HepG2 (cell line): ENCODE results near the gene RPL35A. TPM values are rescaled to one million over a fixed set of nuclear protein-coding genes. Genes with fewer than 3 reads are reported as not detected.

ENCODE experiments used
- ATAC-seq: fragments of 200-7000 bp; cut with Tn5 transposase; 3 replicates; pipeline ENCODE4 v1.9.1; 2020; ENCODE audit warnings: mild to moderate bottlenecking, moderate library complexity
- BruUV-seq: library from RNA; stranded (reverse); fragments of 400-500 nt; replicated peaks from 2 replicates; lab custom pipeline; 2021; lab: Mats Ljungman, UMichigan
- CTCF ChIA-PET: fragments of 300-600 bp; formaldehyde crosslinking; extraction: SDS; loops from one replicate; lab custom pipeline; 2021; ENCODE audit warnings: low total read pairs, inconsistent platforms, low intra/inter-chr PET ratio; lab: Yijun Ruan, JAX
- POLR2A ChIA-PET: fragments of 350-600 bp; sonication (Branson Sonifier 250); formaldehyde crosslinking; loops from one replicate; lab custom pipeline; 2020; ENCODE audit warnings: antibody characterized with exemption, inconsistent platforms; lab: Yijun Ruan, JAX
- DNase-seq: peaks from one replicate; pipeline ENCODE4 v3.0.0-alpha.2; 2015; ENCODE audit warnings: low spot score
- FAIRE-seq: peaks from 3 replicates; lab custom pipeline; 2011; peaks lifted over from hg19 to GRCh38; lab: Jason Lieb, UNC
- H2AFZ ChIP-seq: one replicate; pipeline ENCODE4 v1.6.1; 2011; ENCODE audit warnings: low read length, inconsistent platforms
- H3K27ac ChIP-seq: fragments of 300-600 bp; 3 replicates; pipeline ENCODE4 v1.8.0; 2011; ENCODE audit warnings: mixed run types, mild to moderate bottlenecking, mixed read lengths, low read length, inconsistent platforms; ENCODE audit not compliant: insufficient read depth; ENCODE audit errors: extremely low read length
- H3K27me3 ChIP-seq, 2 experiments: fragments of 200-600 bp in 1 of 2; 2 replicates in 1 of 2; 3 replicates in 1 of 2; pipeline versions ENCODE4 v1.6.0 to v1.8.0; 2011; ENCODE audit warnings: low read length in 2 of 2, mild to moderate bottlenecking in 2 of 2, moderate library complexity in 2 of 2, inconsistent platforms in 1 of 2; ENCODE audit not compliant: insufficient read depth in 2 of 2, control insufficient read depth in 1 of 2
- H3K36me3 ChIP-seq, 2 experiments: fragments of 200-600 bp in 1 of 2; replicated peaks in 1 of 2; 2 replicates in 1 of 2; 3 replicates in 1 of 2; pipeline versions ENCODE4 v1.5.1 to v1.8.0; 2011; ENCODE audit warnings: low read length in 2 of 2, inconsistent platforms in 1 of 2; ENCODE audit not compliant: insufficient read depth in 2 of 2, control insufficient read depth in 1 of 2
- H3K4me1 ChIP-seq: 2 replicates; pipeline ENCODE4 v1.5.1; 2012; ENCODE audit warnings: low read length, inconsistent platforms; ENCODE audit not compliant: insufficient read depth
- H3K4me2 ChIP-seq: 2 replicates; pipeline ENCODE4 v1.6.0; 2011; ENCODE audit warnings: low read depth, low read length, inconsistent platforms
- H3K4me3 ChIP-seq, 3 experiments: fragments of 200-600 bp in 1 of 3; sonication (generic), shearing (Covaris generic) in 1 of 3; replicated peaks in 1 of 3; 2 replicates each; pipeline ENCODE4 v1.5.1; 2011 to 2016; ENCODE audit warnings: low read length in 3 of 3, inconsistent platforms in 2 of 3, low read depth in 2 of 3, mild to moderate bottlenecking in 2 of 3, control low read depth in 1 of 3, mixed read lengths in 1 of 3; ENCODE audit not compliant: insufficient read depth in 1 of 3
- H3K79me2 ChIP-seq: one replicate; pipeline ENCODE4 v1.6.1; 2011; ENCODE audit warnings: low read length, inconsistent platforms; ENCODE audit not compliant: insufficient read depth
- H3K9ac ChIP-seq: 2 replicates; pipeline ENCODE4 v1.6.0; 2011; ENCODE audit warnings: mild to moderate bottlenecking, low read depth, low read length, inconsistent platforms; ENCODE audit not compliant: insufficient read depth
- H3K9me3 ChIP-seq: 2 replicates; pipeline ENCODE4 v1.5.1; 2012; ENCODE audit warnings: mild to moderate bottlenecking, low read length
- H4K20me1 ChIP-seq: 2 replicates; pipeline ENCODE4 v1.6.0; 2011; ENCODE audit warnings: inconsistent platforms, mild to moderate bottlenecking, low read length, moderate library complexity; ENCODE audit not compliant: insufficient read depth
- ARHGAP35 ChIP-seq: sonication (generic); formaldehyde crosslinking; IDR thresholded peaks from 2 replicates; pipeline ENCODE4 v1.9.0; 2022; ENCODE audit warnings: mild to moderate bottlenecking, inconsistent platforms, moderate library complexity, missing genetic modification reagents, borderline replicate concordance
- MED1 ChIP-seq: sonication (generic); formaldehyde crosslinking; IDR thresholded peaks from 2 replicates; pipeline ENCODE4 v1.4.0; 2020; ENCODE audit warnings: missing genetic modification reagents
- NFYB ChIP-seq: sonication (generic); formaldehyde crosslinking; IDR thresholded peaks from 2 replicates; pipeline ENCODE4 v1.4.0; 2020; ENCODE audit warnings: missing genetic modification reagents
- ZNF232 ChIP-seq: sonication (generic); formaldehyde crosslinking; IDR thresholded peaks from 2 replicates; pipeline ENCODE4 v1.4.0; 2020; ENCODE audit warnings: missing genetic modification reagents, borderline replicate concordance
- ZNF256 ChIP-seq: sonication (generic); formaldehyde crosslinking; conservative IDR thresholded peaks from 2 replicates; pipeline ENCODE4 v1.4.0; 2020; ENCODE audit warnings: missing genetic modification reagents
- ZNF30 ChIP-seq: sonication (generic); formaldehyde crosslinking; IDR thresholded peaks from 2 replicates; pipeline ENCODE4 v1.5.0; 2020; ENCODE audit warnings: mild to moderate bottlenecking, missing genetic modification reagents
- ZNF441 ChIP-seq: sonication (generic); formaldehyde crosslinking; IDR thresholded peaks from 2 replicates; pipeline ENCODE4 v1.7.0; 2021; ENCODE audit warnings: missing genetic modification reagents, borderline replicate concordance
- ZNF746 ChIP-seq: sonication (generic); formaldehyde crosslinking; IDR thresholded peaks from 2 replicates; pipeline ENCODE4 v1.8.0; 2022; ENCODE audit warnings: mild to moderate bottlenecking, missing genetic modification reagents
- ZNF749 ChIP-seq: sonication (generic); formaldehyde crosslinking; IDR thresholded peaks from 2 replicates; pipeline ENCODE4 v1.8.0; 2022; ENCODE audit warnings: mild to moderate bottlenecking, missing genetic modification reagents, moderate library complexity, borderline replicate concordance
- ZNF766 ChIP-seq: sonication (generic); formaldehyde crosslinking; IDR thresholded peaks from 2 replicates; pipeline ENCODE4 v1.5.0; 2020; ENCODE audit warnings: missing genetic modification reagents, borderline replicate concordance
- WGBS: methylation state at CpG from one replicate; pipeline ENCODE4 v1.1.6; 2017; ENCODE audit warnings: low lambda C conversion rate; 5-methylcytosine and 5-hydroxymethylcytosine counted together
- in situ Hi-C: cut with HindIII; loops from 2 replicates; pipeline ENCODE4 v1.10.0; 2017; ENCODE audit warnings: low pct_unique_long_range_greater_than_20kb; ENCODE audit not compliant: extremely low pct_ligation_motif_present
- intact Hi-C: fragments of 100-400 bp; cut with micrococcal nuclease; formaldehyde crosslinking; loops from one replicate; pipeline ENCODE4 v1.10.0; 2022; ENCODE audit not compliant: unreplicated experiment
- polyA plus RNA-seq, 8 experiments: library from polyadenylated mRNA; depleted of rRNA in 3 of 8; stranded (reverse) in 7 of 8; unstranded in 1 of 8; fragments of >200 nt; fragmentation: Illumina TruSeq in 4 of 8; extraction: Trizol in 4 of 8; gene quantifications; 2 replicates each; pipeline versions ENCODE4 v1.2.1 to v1.2.3, GENCODE V29; 2011 to 2016; ENCODE audit warnings: low read depth in 4 of 8, missing spikeins in 1 of 8, mixed read lengths in 1 of 8; ENCODE audit not compliant: insufficient read depth in 1 of 8
- total RNA-seq, 5 experiments: library from RNA; depleted of rRNA; stranded (reverse); fragments of >200 nt; fragmentation: Illumina TruSeq; extraction: Trizol; gene quantifications; 2 replicates each; pipeline ENCODE4 v1.2.3, GENCODE V29; 2016; ENCODE audit warnings: low read depth in 1 of 5
- TF ChIP-seq, protein P1 (sequence below): sonication (generic); formaldehyde crosslinking; IDR thresholded peaks from 2 replicates; pipeline ENCODE4 v1.4.0; 2020; ENCODE audit warnings: mild to moderate bottlenecking, missing genetic modification reagents
- TF ChIP-seq, protein P2 (sequence below): IDR thresholded peaks from 2 replicates; pipeline ENCODE4 v1.6.1; 2012; ENCODE audit warnings: low read length, improper control_type of control experiment
- TF ChIP-seq, protein P3 (sequence below): sonication (generic); IDR thresholded peaks from 2 replicates; pipeline ENCODE4 v1.6.1; 2016; ENCODE audit warnings: low read depth, borderline replicate concordance
- TF ChIP-seq, protein P4 (sequence below): sonication (generic); formaldehyde crosslinking; IDR thresholded peaks from 2 replicates; pipeline ENCODE4 v1.5.0; 2020; ENCODE audit warnings: mild to moderate bottlenecking, missing genetic modification reagents, moderate library complexity

RPL35A gene
- total and polyA plus RNA-seq, 2 of the 13 experiments (the other 11 are each of a cell fraction or from before 2014, with no cell fraction given), result 1,001 to 1,582 TPM

DNA sequence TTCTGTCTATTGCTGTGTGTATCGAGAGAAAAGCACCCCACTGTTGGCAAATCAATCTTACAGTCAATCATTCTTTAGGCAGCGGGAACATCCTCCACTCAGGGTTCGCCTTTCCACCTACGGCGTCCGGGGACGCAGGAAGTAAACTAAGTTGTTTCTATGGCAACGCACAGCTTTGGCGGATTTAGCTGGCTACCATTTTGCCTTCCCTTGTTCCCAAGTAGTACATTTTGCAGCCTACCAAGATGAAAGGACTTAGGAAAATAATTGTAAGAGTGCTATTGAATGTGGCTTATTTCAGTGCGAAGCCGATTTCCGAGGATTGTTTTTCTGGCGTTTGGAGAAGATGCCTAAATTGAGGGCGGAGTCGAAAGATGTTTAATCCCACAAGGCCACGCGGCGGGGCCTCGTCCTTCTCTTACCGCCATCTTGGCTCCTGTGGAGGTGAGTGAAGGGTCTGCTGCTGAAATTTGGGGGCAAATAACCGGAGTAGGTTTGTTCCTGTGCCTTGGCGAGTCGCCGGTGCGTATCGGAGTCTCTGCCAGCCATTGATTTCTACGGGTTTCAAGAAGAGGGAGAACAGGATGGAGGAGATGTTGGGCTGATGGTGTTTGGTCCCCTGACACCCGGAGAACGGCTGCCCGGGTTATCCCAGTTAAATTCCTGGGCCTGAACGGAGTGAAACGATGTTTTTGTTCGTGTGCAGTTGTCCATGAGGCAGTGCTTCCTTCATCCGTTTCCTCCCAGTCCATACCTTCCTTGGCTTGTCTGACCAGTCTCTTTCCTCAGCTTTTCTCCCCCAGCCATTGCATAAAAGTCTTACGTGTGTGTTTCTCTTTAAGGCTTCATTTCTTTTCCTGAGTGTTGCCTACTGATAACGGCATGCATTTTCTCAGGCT lies at the start of gene RPL35A (continued):
- TF ChIP-seq, protein P1, sequence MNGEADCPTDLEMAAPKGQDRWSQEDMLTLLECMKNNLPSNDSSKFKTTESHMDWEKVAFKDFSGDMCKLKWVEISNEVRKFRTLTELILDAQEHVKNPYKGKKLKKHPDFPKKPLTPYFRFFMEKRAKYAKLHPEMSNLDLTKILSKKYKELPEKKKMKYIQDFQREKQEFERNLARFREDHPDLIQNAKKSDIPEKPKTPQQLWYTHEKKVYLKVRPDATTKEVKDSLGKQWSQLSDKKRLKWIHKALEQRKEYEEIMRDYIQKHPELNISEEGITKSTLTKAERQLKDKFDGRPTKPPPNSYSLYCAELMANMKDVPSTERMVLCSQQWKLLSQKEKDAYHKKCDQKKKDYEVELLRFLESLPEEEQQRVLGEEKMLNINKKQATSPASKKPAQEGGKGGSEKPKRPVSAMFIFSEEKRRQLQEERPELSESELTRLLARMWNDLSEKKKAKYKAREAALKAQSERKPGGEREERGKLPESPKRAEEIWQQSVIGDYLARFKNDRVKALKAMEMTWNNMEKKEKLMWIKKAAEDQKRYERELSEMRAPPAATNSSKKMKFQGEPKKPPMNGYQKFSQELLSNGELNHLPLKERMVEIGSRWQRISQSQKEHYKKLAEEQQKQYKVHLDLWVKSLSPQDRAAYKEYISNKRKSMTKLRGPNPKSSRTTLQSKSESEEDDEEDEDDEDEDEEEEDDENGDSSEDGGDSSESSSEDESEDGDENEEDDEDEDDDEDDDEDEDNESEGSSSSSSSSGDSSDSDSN (CRISPR knock-in tag), result 0 out of 2 replicates have a peak, but pooled peaks have one; percentile 37
- TF ChIP-seq NFYB (CRISPR knock-in tag), result peak; percentile 67
- no peak for TF ChIP-seq ZNF749 (CRISPR knock-in tag)
- TF ChIP-seq MED1, result peak; percentile 37
- TF ChIP-seq ARHGAP35, result peak; percentile 50
- TF ChIP-seq ZNF766 (CRISPR knock-in tag), result peak; percentile 58; the same call in 1 of the 2 replicates
- TF ChIP-seq ZNF232 (CRISPR knock-in tag), result peak; percentile 50; the same call in 1 of the 2 replicates
- TF ChIP-seq ZNF441 (CRISPR knock-in tag), result 0 out of 2 replicates have a peak, but pooled peaks have one; percentile 37

DNA sequence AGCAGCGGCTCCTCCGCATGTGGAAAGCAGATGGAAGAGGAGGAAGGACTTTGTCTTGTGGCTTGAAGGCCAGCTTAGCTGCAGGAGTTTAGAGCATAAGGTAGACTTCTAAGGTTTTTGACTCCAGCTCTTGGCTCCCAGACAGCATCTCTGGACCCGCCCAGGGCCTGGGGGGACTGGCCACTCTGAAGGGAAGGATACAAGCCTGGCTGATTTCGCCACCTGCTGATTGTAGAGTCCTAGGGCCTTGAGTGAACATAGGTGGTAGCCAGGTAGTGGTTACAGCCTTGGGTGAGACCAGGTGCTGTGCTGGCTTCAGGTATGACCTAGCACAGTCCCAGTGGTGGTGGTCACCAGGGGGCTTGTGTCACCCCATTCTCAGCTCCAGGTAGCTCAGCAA lies 48.4 kb upstream of the RPL35A start:
- no peaks in the 10 kb centered on the region for H3K79me2 ChIP-seq
- H3K36me3 ChIP-seq, result no peaks in the 10 kb centered on the region
- no peaks in the 10 kb centered on the region for H4K20me1 ChIP-seq
- ChIA-PET CTCF (no interaction called here), POLR2A (no interaction called here)
- no peaks in the 10 kb centered on the region for H3K9me3 ChIP-seq
- BruUV-seq, result no TSS peak
- 93% methylated on average over 2 of the region's 4 CpGs for WGBS
- H3K4me2 ChIP-seq, result no peak overlapping the region
- in situ Hi-C loops (no loop called here), intact Hi-C loops (loop anchor here (10.0 kb wide), 1 partner anchor 173 kb away; no protein-coding TSS in a partner anchor)
- FAIRE-seq (no peak), DNase-seq (no peak), ATAC-seq (no peak)
- no peak overlapping the region for H3K27ac ChIP-seq
- H3K4me1 ChIP-seq, result no peaks in the 10 kb centered on the region
- no peak overlapping the region for H3K9ac ChIP-seq
- no peaks in the 10 kb centered on the region for H3K27me3 ChIP-seq
- no peak overlapping the region for H3K4me3 ChIP-seq
- no peak overlapping the region for H2AFZ ChIP-seq
- TF ChIP-seq ZNF256 (no peak), ZNF746 (CRISPR knock-in tag) (no peak), ZNF30 (CRISPR knock-in tag) (no peak)
- TF ChIP-seq, protein P2, sequence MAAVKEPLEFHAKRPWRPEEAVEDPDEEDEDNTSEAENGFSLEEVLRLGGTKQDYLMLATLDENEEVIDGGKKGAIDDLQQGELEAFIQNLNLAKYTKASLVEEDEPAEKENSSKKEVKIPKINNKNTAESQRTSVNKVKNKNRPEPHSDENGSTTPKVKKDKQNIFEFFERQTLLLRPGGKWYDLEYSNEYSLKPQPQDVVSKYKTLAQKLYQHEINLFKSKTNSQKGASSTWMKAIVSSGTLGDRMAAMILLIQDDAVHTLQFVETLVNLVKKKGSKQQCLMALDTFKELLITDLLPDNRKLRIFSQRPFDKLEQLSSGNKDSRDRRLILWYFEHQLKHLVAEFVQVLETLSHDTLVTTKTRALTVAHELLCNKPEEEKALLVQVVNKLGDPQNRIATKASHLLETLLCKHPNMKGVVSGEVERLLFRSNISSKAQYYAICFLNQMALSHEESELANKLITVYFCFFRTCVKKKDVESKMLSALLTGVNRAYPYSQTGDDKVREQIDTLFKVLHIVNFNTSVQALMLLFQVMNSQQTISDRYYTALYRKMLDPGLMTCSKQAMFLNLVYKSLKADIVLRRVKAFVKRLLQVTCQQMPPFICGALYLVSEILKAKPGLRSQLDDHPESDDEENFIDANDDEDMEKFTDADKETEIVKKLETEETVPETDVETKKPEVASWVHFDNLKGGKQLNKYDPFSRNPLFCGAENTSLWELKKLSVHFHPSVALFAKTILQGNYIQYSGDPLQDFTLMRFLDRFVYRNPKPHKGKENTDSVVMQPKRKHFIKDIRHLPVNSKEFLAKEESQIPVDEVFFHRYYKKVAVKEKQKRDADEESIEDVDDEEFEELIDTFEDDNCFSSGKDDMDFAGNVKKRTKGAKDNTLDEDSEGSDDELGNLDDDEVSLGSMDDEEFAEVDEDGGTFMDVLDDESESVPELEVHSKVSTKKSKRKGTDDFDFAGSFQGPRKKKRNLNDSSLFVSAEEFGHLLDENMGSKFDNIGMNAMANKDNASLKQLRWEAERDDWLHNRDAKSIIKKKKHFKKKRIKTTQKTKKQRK, result no peak
- TF ChIP-seq, protein P3, sequence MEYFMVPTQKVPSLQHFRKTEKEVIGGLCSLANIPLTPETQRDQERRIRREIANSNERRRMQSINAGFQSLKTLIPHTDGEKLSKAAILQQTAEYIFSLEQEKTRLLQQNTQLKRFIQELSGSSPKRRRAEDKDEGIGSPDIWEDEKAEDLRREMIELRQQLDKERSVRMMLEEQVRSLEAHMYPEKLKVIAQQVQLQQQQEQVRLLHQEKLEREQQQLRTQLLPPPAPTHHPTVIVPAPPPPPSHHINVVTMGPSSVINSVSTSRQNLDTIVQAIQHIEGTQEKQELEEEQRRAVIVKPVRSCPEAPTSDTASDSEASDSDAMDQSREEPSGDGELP, result no peak
- TF ChIP-seq, protein P4, sequence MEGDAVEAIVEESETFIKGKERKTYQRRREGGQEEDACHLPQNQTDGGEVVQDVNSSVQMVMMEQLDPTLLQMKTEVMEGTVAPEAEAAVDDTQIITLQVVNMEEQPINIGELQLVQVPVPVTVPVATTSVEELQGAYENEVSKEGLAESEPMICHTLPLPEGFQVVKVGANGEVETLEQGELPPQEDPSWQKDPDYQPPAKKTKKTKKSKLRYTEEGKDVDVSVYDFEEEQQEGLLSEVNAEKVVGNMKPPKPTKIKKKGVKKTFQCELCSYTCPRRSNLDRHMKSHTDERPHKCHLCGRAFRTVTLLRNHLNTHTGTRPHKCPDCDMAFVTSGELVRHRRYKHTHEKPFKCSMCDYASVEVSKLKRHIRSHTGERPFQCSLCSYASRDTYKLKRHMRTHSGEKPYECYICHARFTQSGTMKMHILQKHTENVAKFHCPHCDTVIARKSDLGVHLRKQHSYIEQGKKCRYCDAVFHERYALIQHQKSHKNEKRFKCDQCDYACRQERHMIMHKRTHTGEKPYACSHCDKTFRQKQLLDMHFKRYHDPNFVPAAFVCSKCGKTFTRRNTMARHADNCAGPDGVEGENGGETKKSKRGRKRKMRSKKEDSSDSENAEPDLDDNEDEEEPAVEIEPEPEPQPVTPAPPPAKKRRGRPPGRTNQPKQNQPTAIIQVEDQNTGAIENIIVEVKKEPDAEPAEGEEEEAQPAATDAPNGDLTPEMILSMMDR (CRISPR knock-in tag), result peak; percentile 30
